Esophagus mucosa (tissue), 1 donor: ENCODE results near the gene RABGGTA. TPM values are rescaled to one million over a fixed set of nuclear protein-coding genes. Genes with fewer than 3 reads are reported as not detected.
"Not testable (repeated sequence)": the region's sequence is repeated elsewhere in the genome, so short reads cannot be mapped to it uniquely, and the experiment has no call there.

Source experiments
- ATAC-seq: fragments of 200-7000 bp; cut with Tn5 transposase; one replicate; pipeline ENCODE4 v1.9.1; 2020
- total RNA-seq: library from RNA; stranded (reverse); gene quantifications from one replicate; pipeline ENCODE4 v1.2.4, GENCODE V29; 2023
- donor health status: DM: yes; HTN: yes; CAD: no.

The RABGGTA gene
- total RNA-seq, 1 donor from 2014 or later = 91.5 TPM

GRCh38 chr14:24238123-24238522 is 33.3 kb downstream of the RABGGTA start:
- peak; percentile 2 for ATAC-seq

- no peak for ATAC-seq
Observed at GRCh38 chr14:24237463-24237955, 33.9 kb downstream of the RABGGTA start.

GRCh38 chr14:24236689-24237462 is 34.5 kb downstream of the RABGGTA start:
- ATAC-seq = no peak

GRCh38 chr14:24235804-24236688 is 35.4 kb downstream of the RABGGTA start:
- no peak for ATAC-seq

GRCh38 chr14:24234095-24235005 is 37.0 kb downstream of the RABGGTA start:
- ATAC-seq = no peak

- ATAC-seq = no peak
Observed at GRCh38 chr14:24233538-24233866, 37.9 kb downstream of the RABGGTA start.

GRCh38 chr14:24232645-24233537 is 38.5 kb downstream of the RABGGTA start, which contains the start of gene GMPR2:
Gene GMPR2, plus strand, starts transcription at chr14:24232929. Its CDS starts 325 bp downstream, at chr14:24233254.
- ATAC-seq = peak; percentile 14

GRCh38 chr14:24232121-24232644 is 39.2 kb downstream of the RABGGTA start, which contains the start of gene NEDD8:
Gene NEDD8, minus strand, starts transcription at chr14:24232367. Its CDS starts 100 bp downstream, at chr14:24232267.
- peak; percentile 69 for ATAC-seq

- peak; percentile 47 for ATAC-seq
Observed at GRCh38 chr14:24231263-24232120, 39.9 kb downstream of the RABGGTA start.

- ATAC-seq = no peak
Observed at GRCh38 chr14:24228902-24229301, 42.5 kb downstream of the RABGGTA start.

GRCh38 chr14:24226473-24226872 is 44.9 kb downstream of the RABGGTA start:
- ATAC-seq = no peak

GRCh38 chr14:24224618-24225071 is 46.8 kb downstream of the RABGGTA start:
- ATAC-seq = no peak

- ATAC-seq = peak; percentile 5
Observed at GRCh38 chr14:24222987-24223386, 48.4 kb downstream of the RABGGTA start.

GRCh38 chr14:24219521-24219920 is 51.9 kb downstream of the RABGGTA start:
- ATAC-seq = no peak

- ATAC-seq = no peak
Observed at GRCh38 chr14:24219080-24219479, 52.3 kb downstream of the RABGGTA start.

- not testable (repeated sequence) for ATAC-seq
Observed at GRCh38 chr14:24216876-24217275, 54.5 kb downstream of the RABGGTA start.

GRCh38 chr14:24216345-24216699 is 55.1 kb downstream of the RABGGTA start:
- ATAC-seq = no peak
